ENCODE data around the gene GIPC3.
A peak's percentile ranks its signal among the peaks of the same experiment; 100 is the strongest.
"Not testable (repeated sequence)": the region's sequence is repeated elsewhere in the genome, so short reads cannot be mapped to it uniquely, and the experiment has no call there.

The GIPC3 gene

DNA sequence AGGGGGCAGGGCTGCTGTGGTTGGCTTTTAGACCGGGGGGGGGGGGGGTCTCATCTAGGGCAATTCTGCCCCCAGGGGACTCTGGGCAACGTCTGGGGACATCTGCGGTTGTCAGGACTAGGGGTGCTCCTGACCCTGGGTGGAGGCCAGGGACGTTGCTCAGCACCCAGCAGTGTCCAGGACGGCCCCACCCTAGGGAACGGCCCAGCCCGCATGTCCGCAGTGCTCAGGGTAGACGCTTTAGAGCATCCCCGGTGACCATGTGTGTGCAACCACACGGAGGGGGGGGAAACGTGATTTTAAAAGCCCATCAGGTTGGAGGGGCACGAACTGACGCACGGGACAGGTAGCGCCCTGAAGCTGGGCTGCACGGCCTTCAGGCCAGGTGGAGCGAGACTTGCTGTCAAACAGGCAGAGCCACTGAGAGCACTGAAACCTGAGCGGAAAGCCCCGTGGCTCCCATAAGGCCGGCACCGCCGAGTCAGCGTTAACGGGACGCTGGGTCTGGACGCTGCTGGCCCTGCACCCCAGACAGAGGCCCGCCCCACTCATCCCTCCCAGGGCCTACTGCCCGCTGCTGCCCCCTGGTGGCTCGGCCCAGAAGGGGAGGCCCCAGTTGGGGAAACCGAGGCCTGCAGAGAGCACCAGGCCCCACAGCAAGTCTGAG lies 33.0 kb downstream of the GIPC3 start:
- DNase-seq (ENCODE audit: low read depth in 2 of 2) = peak; percentile 36 to 41

- DNase-seq (ENCODE audit: low read depth in 2 of 2) = no peak
These were observed 33.7 kb downstream of the GIPC3 start for GRCh38 chr19:3618811-3619630.

DNA sequence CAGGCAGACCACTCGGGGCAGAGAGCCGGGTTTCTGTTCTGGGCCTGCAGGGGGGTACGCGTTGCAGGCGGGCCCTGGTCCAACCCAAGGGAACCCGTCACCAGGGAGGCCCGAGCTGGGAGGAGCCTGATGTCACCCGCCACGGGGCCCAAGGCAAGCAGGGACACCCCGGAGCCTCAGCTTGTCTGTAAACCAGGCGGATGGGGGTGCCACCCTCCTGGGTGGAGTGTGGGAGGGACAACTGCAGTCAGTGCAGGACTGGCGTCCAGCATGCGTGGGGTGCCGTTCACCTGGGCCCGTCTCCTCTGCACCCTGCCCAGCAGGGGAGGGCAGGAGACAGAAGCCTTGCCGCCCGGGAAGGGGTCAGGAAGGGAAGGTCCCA lies 34.3 kb downstream of the GIPC3 start:
- DNase-seq (ENCODE audit: low read depth in 2 of 2) = no peak

GRCh38 chr19:3620145-3620816 lies 35.0 kb downstream of the GIPC3 start:
- DNase-seq (ENCODE audit: low read depth in 2 of 2) = no peak

DNA sequence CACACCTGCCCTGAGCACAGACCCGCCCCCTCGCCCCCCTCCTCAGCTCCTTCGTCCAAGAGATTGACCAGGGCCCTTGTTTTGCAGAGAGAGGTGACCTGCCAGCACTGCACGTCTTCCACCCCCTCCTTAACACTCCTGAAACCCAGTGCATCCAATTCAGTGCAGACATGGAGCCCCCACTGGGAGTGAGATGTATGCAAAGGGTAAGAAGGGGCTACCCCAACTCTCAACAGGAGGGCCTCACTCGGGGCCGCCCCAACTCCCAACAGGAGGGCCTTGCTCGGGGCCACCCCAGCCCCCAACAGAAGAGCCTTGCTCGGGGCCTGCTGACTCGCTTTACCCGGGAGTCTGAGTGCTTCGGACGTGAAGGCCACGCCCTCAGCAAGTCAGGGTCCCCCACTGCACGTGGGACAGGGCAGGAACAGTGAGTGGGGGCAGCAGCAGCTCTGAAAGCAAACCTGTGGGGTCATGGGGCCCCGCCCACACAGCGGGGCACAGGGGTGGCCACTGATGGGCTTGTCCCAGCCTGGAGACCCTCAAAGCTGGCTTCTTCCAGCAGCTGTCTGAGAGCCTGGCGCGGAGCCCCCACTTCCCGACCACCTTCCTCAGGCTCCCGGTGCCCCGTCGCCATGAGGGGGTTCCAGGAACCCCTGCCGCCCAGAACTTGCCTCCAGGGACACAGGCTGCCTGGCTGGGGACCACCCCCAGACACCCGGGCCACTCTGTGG lies 35.7 kb downstream of the GIPC3 start:
- no peak for DNase-seq (ENCODE audit: low read depth in 2 of 2)

DNA sequence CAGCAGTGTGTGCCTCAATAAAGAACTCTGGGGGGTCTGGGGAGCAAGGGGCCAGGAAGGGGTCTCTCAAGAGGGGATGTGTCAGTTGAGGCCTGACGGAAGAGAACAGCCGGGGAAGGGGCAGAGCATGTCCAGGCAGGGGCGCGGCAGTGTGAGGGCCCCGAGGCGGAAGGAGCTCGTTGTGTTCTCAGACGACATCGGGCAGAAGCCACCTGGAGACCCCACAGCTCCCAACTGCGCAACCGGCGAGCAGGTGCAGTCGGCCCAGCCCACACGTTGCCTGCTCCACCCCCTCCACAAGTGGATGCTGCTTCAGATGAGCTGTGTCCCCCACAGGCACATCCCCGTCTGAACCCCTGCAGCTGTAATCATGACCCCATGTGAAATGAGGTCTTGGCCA lies 36.4 kb downstream of the GIPC3 start:
- DNase-seq (ENCODE audit: low read depth in 2 of 2) = no peak

- no peak for DNase-seq (ENCODE audit: low read depth in 2 of 2)
These were observed 36.9 kb downstream of the GIPC3 start for GRCh38 chr19:3622224-3622623.

DNA sequence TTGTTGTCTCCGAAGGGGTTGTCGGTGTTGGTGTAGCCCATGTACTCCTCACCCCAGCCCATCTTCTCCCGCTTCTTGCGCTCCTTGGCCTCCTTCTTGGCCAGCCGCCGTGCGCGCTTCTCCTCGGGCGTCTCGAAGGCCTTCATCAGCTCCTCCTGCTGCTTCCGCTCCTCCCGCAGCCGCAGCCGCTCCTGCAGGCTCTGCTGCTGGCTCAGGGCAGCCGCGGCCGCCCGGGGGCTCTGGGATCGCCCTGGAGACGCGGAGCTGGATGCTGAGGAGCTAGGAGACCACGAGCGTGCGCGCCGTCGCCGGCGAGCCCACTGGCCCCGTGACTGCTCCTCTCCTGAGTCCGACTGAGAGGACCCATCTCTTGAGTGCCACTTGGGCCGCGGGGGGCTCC lies 38.4 kb downstream of the GIPC3 start:
- no peak for DNase-seq (ENCODE audit: low read depth in 2 of 2)

GRCh38 chr19:3625996-3626472 lies 40.8 kb downstream of the GIPC3 start:
- no peak for DNase-seq (ENCODE audit: low read depth in 2 of 2)

DNA sequence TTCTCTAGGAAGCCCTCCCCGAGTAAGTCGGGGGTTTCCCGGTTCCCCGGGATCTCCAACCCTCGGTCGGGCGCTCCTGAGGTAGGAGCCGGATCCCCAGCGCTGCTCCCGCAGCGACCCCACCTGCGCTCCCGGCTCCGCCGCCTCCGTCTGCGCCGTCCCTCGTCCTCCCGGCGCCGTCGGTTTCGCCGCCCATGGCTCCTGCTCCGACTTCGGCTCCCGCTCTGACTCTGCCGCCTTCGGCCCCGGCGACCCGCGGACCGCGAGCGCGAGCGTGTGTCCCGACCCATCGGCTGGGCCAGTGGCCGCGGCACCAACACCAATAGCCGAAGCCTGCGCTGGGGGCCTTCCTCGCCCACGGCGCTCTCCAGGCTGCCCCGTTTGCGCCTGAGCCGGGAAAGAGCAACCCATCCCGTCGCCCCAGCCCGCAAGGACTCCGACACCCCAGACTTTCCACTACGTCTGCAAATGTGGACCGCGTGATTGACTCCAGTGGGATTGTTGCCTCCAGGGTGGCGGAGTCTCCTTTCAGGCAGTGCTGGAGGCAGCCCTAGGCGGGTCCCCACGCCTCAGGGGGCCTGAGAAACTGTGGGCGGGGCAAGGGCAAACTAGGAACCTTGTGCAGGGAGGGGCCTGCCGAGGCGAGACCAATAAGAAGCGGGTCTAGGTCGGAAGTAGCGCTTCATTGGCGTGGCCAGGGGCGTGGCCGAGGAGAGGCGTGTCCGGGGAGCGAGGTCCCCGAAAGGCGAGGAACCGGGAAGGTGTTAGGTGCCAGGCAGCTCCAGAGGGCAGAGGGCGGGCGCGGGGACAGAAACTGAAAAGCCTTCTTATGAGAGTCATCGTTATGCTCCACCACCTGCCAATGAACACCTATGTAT lies 41.4 kb downstream of the GIPC3 start, which contains the start of gene CACTIN:
Gene CACTIN (minus strand): TSS at position 318 of the 878 bp plus-strand sequence. CDS start 28 bp downstream, at position 290.
- peak; percentile 99 for DNase-seq (ENCODE audit: low read depth in 2 of 2)

DNA sequence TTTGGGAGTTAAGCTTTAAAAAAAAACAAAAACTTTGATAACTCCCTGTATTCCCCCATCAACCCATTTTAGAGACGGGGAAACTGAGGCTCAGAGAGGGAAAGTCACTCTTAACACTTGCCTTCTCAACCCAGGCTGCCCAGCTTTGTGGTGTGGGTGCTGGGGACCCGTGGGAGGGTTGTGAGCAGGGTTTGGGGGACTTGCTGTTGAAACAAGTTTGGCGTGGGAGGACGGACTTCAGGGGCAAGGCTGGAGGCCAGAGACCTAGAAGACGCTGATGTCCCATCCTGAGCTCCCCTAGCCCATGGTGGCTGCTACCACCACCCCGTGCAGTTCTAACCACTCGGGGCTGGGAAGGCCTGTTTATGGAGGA lies 42.1 kb downstream of the GIPC3 start:
- no peak for DNase-seq (ENCODE audit: low read depth in 2 of 2)

- not testable (repeated sequence) for DNase-seq (ENCODE audit: low read depth in 2 of 2)
These were observed 43.5 kb downstream of the GIPC3 start for GRCh38 chr19:3628766-3629165.

DNA sequence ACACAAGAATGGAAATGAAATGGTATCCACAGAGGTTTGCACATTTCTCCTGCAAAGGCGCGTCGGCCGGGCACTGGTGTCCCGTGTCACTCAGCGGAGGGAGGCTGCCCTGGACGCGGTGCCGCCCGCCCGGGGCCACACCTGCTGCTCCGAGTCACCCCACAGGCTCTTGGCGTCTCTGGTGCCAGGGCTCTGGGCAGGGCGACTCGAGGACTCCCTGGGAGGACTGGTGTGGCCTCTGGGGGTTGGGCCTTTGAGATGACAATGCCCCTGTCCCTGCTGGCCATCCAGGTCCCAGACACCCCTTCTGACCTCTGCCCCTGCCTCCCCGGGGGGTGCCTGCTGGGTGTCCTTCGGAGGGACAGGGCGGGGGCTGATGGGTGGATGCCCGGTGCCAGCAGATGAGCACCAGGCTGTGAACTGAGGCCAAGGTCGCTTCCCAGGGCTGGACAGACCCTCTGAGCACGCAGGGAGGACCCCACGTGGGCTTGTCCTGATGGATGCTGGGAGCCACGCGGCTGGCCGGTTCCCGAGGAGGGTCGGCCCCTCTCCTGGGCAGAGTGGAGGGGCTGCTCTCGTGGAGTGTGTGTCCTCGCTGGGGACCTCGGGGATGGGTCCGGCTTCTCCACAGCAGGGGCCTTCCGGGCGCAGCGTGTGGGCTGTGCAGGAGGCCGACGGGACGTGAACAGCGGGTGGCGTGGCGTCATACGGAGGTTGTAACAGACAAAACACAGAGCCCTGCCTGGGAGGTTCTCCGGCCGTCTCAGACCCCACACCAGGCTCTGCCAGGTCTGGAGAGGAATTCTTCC lies 46.0 kb downstream of the GIPC3 start:
- no peak for DNase-seq (ENCODE audit: low read depth in 2 of 2)

- DNase-seq (ENCODE audit: low read depth in 2 of 2) = no peak
These were observed 46.8 kb downstream of the GIPC3 start for GRCh38 chr19:3632098-3632497.

DNA sequence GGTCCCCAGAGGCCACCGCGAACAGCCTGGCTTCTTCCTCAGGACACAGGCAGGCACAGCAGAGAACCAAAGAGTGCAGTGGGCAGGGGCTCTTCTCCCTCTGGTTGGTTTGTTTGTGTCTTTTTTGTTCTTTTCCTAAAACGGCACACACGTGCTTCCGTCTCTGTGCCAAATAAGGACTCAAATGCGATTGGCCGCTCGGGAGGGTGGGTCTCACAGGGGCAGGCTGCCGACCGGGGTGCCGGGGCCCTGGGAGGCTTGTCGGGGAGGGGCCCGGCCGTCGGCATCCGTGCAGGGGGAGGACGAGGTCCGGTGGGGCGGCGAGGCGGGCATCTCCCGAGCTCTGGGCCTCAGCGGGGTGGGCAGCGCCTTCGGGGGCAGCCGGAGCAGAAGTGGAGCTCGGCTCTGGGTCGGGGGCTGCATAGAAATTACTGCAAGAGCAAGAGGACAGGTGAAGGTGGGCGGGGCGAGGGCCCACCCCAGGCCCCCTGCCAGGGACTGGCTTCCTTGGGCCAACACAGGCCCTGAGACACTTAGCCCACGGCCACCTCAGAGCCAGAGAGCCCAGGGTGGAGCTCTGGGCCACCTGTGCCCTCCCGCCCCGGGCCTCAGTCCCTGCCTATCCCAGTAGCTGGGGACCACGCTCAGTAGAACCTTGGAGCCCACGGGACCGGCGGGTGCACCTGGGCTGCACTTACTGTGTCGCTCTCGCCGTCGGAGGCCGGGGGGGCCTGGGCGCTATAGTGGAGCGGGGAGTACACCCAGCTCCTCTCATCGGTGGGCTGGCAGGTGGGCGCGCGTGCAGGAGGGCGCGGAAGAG lies 47.7 kb downstream of the GIPC3 start:
- DNase-seq (ENCODE audit: low read depth in 2 of 2) = no peak

DNA sequence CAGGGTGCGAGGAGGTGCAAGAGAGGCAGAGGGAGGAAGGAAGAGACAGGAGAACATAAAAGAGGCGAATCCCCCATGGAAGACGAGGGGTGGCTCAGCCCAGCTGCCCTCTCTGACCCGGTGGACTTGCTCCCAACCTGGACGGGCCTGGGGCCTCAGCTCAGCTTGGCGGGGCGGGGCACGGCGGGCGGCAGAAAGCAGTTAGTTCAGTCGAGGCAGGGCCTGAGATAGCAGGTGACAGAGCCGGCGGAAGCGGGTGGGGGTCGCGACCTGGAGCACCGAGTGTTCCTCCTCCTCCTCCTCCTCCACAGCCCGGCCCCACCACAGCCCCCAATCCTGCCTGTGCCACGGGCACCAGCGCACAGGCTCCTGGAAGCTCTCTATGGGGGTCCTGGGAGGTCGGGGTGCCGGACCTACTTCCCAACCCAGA lies 48.3 kb downstream of the GIPC3 start:
- DNase-seq (ENCODE audit: low read depth in 2 of 2) = no peak

- DNase-seq (ENCODE audit: low read depth in 2 of 2) = no peak
These were observed 49.3 kb downstream of the GIPC3 start for GRCh38 chr19:3634496-3635045.

DNA sequence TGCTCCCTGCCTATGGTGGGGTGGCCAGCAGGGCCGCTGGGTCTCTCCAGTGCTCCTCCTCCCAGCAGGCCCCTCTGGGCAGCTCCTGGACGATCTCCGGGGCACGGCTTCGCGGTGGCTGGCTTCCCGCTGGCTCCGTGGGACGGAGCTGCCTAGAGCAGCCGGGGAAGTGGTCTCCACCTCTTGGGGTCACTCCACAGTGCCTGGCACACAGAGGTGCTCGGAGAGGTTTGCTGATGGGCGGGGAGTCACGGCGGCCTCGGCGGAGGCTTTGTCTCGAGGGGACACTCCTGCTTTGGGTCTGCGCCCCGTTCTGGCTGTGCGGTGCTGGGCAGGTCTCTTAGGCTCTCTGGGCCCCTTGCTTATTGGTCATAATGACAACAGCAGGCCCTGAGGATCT lies 51.2 kb downstream of the GIPC3 start:
- no peak for DNase-seq (ENCODE audit: low read depth in 2 of 2)

GRCh38 chr19:3636962-3637361 lies 51.7 kb downstream of the GIPC3 start:
- DNase-seq (ENCODE audit: low read depth in 2 of 2) = no peak

Data from activated CD4-positive, alpha-beta T cell treated with anti-CD3 and anti-CD28 coated beads for 24 hours (primary cell).